GM21381 (cell line): ENCODE data around the gene ABHD17A.

Source experiments
- ATAC-seq: cut with Tn5 transposase; IDR thresholded peaks from one replicate; pipeline ENCODE4 v1.9.1; 2021; ENCODE audit warnings: mild to moderate bottlenecking, moderate library complexity; ENCODE audit not compliant: unreplicated experiment

The ABHD17A gene

GRCh38 chr19:1885398-1886119 is at the start of gene ABHD17A:
Gene ABHD17A (minus strand): TSS chr19:1885496. CDS start chr19:1881566, 3,930 bp downstream.
- ATAC-seq, result peak; percentile 86

GRCh38 chr19:1933942-1934341 is 48.6 kb upstream of the ABHD17A start:
- no peak for ATAC-seq

GRCh38 chr19:1933244-1933643 is 47.9 kb upstream of the ABHD17A start:
- ATAC-seq, result no peak

- no peak for ATAC-seq
Observed at GRCh38 chr19:1932395-1932794, 47.1 kb upstream of the ABHD17A start.

- no peak for ATAC-seq
Observed at GRCh38 chr19:1931445-1931844, 46.1 kb upstream of the ABHD17A start.

- no peak for ATAC-seq
Observed at GRCh38 chr19:1929021-1929742, 43.9 kb upstream of the ABHD17A start.

GRCh38 chr19:1925544-1925943 is 40.2 kb upstream of the ABHD17A start:
- ATAC-seq, result no peak

GRCh38 chr19:1924320-1924961 is 39.1 kb upstream of the ABHD17A start:
- ATAC-seq, result no peak

GRCh38 chr19:1923319-1923718 is 38.0 kb upstream of the ABHD17A start:
- no peak for ATAC-seq

GRCh38 chr19:1922803-1923202 is 37.5 kb upstream of the ABHD17A start:
- ATAC-seq, result no peak

GRCh38 chr19:1921825-1922224 is 36.5 kb upstream of the ABHD17A start:
- no peak for ATAC-seq

GRCh38 chr19:1921326-1921725 is 36.0 kb upstream of the ABHD17A start:
- ATAC-seq, result no peak

GRCh38 chr19:1920644-1921043 is 35.3 kb upstream of the ABHD17A start:
- ATAC-seq, result no peak

GRCh38 chr19:1918975-1919374 is 33.7 kb upstream of the ABHD17A start:
- ATAC-seq, result no peak

GRCh38 chr19:1917926-1918325 is 32.6 kb upstream of the ABHD17A start:
- ATAC-seq, result no peak

GRCh38 chr19:1917146-1917545 is 31.9 kb upstream of the ABHD17A start:
- no peak for ATAC-seq

GRCh38 chr19:1914826-1915341 is 29.6 kb upstream of the ABHD17A start:
- ATAC-seq, result no peak

GRCh38 chr19:1913781-1914577 is 28.7 kb upstream of the ABHD17A start:
- ATAC-seq, result no peak

- ATAC-seq, result no peak
Observed at GRCh38 chr19:1912760-1913505, 27.6 kb upstream of the ABHD17A start.

- no peak for ATAC-seq
Observed at GRCh38 chr19:1911995-1912394, 26.7 kb upstream of the ABHD17A start.
